EH (cell line): ENCODE measurements around the gene NUP50.

Experiments
- DNase-seq: peaks from one replicate; pipeline ENCODE4 v3.0.0-alpha.2; 2015; ENCODE audit warnings: low read depth

NUP50 gene, protein sequence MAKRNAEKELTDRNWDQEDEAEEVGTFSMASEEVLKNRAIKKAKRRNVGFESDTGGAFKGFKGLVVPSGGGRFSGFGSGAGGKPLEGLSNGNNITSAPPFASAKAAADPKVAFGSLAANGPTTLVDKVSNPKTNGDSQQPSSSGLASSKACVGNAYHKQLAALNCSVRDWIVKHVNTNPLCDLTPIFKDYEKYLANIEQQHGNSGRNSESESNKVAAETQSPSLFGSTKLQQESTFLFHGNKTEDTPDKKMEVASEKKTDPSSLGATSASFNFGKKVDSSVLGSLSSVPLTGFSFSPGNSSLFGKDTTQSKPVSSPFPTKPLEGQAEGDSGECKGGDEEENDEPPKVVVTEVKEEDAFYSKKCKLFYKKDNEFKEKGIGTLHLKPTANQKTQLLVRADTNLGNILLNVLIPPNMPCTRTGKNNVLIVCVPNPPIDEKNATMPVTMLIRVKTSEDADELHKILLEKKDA

DNA sequence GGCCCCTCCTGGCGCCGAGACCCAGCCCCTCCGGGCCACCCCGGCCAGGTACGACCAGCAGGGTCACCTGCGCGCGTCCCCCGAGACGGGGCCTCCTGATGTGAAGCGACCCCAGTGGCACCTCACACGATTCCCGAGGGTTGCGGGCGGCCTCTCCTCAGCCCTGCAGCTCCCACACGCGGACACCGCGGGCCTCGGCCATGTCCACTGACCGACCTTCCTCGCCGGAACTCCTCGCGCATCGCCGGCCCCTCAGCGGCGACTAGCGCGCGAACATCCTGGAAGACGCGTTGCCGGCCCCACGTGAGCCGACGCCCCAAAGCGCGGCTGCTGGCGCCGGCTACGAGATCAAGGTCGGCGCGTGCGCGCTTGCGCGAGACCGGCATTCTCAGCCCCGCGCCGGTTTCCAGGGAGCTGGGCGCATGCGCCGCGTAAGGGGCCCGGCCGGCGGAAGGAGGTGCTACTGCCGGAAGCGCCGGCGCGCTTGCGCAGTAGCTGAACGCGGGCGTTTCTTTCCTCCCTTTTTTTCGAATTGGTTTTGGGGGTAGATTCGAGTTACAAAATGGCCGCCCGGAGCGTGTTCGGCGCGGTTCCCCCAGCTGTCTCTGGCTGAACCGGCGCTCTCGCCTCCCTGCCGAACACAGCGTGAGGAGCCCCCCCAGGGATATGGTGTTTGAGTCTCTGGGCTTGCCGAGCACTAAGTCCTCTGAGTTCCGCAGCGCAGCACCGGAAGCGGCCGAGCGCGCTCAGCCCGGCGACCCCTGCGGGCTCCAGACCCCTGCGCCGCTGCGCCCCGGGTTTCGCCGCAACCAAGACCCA lies at the start of gene NUP50:
TSS of gene NUP50 (plus strand) at position 475 of the 819 bp plus-strand sequence. CDS start 4,253 bp downstream, outside the sequence.
- peak; percentile 96 for DNase-seq

DNA sequence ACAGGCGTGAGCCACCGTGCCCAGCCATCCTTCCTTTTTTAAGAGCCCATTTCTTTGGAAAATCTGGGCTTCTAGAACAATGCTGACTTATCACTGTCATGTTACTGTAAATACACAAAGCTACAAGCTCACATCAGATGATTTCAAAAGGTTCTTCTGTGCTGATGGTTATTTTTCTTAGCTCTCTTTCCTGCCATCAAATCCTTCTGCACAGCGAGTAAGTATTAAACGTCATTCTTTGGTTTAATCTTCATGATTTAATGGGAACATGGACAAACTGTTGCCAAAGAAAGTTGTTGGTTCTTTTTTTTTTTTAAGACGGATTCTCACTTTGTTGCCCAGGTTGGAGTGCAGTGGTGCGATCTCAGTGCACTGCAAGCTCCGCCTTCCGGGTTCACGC lies 43.3 kb upstream of the NUP50 start:
- DNase-seq, result no peak

DNA sequence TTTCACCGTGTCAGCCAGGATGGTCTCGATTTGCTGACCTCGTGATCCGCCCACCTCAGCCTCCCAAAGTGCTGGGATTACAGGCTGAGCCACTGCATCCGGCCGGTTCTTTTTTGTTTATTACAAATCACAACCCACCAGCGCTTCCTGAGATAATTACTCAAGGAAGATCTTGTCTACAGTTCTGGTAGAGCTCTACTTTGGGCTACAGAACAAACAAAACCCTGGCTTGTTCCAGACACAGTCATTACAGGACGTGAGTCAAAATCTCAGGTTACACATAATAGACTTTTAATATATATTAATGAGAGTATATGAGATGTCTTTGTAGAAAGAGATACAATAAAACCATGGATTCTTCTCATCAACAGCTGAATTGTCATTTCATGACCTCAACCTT lies 42.8 kb upstream of the NUP50 start:
- no peak for DNase-seq

DNA sequence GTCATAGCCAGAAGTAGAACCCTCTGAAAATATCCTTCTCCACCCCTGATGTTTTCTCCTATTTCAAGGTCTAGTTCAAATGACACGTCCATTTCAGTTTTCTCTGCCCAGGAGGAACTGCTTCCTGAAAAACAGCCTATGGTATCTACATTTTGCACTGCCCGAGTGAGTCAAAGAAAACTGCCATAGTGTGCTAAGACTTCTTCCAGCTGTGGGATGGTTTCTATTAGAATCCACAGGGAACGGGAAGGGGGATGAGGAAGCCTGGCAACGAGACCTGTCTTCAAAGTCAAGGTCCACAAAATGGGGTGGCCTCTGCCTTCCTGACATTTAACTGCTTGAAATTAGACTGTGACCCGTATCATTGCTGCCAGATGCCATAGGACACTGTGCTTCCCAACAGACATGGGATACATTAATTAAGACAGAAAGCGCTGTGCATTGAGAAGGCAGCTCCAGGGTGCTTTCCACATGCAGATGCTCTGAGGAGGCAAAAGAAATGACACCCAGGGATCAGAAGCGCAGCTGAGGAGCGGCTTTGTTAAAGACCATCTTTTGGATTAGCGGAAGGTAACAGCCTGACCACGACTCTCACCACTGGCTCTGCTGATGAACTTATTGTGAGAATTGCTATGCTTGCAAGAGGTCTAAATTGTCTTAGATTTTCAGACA lies 39.4 kb upstream of the NUP50 start:
- no peak for DNase-seq

DNA sequence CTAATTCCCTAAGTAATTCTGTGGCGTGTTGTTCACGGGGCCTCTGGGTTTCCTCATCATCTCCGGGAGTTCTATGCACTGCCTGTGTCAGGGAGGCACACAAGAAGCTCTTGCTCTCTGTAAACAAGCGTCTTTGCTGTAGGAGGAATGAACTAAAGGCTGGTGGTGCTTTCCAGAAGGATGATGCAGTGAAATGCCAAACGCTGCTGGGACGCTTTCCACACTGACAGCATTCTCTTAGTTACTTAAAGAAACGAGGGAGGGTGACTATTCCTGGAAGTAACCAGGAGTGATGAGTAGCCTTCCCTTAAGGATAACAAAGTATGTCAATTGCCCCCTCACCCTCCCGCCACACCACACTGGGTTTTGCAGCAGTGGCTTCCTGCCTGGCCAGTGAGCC lies 38.5 kb upstream of the NUP50 start:
- peak; percentile 88 for DNase-seq

DNA sequence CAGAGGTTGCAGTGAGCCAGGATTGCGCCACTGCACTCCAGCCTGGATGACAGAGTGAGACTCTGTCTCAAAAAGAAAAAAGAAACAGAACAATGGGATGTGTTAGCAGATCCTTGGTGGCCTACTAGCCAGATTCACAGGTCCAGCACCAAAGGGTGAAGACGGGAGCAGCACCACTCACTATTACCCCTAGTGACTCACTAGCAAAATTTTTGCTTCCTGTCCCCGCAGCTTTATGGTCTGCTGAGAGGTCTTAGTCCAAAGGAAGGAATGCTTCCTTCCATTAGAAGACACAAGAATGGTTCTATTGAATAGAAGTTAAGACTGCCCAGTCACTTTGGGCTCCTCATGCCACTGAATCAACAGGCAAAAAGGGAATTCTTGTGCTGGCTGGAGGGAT lies 35.9 kb upstream of the NUP50 start:
- DNase-seq, result peak; percentile 92

DNA sequence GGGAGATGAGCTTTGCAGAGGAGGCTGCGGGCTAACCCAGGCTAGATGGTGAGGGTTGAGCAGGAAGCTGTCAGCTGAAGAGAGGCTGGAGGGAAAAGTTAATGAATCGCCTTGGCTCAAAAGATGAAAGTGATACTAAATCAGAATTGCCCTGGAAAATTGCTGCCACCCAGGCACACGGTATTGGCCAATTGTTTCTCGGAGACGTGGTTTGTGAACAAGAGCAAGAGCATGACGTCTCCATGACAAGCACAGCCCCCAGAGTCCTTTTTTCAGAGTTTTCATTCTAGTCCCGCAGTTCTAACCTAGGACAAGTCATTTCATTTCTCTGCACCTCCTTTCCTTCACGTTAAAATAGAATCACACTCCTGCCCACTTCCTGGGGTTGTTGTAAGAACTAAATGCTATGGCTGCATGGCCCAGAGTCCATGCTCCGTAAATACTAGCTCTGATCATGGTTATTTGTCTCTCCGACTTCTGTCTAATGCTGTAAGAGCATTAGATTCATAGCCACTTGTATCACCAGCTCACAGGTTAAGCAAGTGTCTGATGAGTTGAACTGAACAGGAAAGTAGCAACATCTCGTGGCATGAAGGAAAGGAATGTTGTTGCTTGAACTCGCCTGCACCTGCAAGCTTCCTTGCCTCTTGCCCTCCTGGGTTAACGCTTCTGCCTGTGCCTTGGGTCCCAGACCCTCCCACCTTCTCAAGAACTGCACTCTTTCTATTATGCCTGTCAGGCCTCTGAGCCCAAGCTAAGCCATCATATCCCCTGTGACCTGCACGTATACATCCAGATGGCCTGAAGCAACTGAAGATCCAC lies 33.8 kb upstream of the NUP50 start:
- DNase-seq, result no peak

DNA sequence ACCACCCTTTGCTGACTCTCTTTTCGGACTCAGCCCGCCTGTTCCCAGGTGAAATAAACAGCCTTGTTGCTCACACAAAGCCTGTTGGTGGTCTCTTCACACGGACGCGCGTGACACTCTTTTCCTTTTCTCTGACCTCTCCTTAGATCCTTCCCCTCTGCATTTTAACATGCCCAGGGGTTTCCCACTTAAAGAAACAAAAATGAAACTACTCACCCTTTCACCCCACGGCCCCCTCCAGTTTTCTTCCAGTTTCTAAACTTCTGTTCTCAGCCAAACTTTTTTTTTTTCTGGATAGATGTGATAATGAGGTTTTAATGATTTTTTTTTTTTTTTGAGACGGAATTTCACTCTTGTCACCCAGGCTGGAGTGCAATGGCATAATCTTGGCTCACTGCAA lies 32.8 kb upstream of the NUP50 start:
- no peak for DNase-seq

DNA sequence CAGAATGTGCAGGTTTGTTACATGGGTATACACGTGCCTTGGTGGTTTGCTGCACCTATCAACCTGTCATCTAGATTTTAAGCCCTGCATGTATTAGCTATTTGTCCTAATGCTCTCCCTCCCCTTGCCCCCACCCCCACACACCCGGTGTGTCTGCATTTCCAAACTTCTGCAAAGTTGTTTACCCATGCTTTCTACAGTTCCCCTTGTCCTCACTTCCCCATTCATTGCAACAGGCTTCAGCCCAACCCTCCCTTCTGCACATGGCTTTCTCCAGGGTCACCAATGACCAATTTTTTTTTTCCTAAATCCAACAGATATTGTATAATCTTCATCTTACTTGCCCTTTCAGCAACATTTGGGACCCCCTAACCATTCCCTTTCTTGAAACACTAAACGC lies 32.0 kb upstream of the NUP50 start:
- DNase-seq, result no peak

DNA sequence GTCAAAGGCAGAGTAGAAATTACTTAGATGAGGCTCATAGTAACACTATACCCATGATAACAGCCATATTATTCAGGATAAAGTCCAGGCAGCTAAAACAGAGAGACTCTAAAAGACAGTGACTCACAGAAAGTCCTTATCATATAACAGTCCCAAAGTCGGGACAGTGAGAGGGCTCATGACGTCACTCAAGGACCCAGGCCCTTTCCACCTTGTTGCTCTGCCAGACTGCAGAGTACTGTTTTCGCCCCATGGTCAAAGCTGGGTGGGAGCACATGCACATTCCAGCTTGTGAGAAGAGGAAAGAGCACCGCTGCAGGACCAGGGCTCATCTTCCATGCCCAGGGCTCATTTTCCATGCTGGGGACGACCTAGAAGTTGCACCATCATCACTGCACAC lies 29.4 kb upstream of the NUP50 start:
- DNase-seq, result no peak

DNA sequence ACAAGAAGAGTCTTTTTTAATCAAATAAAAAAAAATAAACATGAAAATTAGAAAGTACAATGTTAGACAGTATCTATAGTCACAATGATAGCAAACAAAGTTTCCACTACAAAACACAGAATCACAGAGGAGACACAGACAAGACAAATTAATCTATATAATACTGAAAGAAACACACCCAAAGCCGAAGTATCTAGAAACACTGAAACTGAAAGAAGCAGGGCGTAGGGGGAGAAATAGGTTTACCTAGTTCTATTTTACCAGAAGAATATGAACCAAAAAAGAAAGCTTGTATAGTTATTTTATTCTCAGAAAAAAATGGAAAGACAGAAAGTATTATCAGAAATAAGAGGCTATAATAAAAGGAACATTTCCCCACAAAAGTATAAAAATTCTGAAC lies 27.1 kb upstream of the NUP50 start:
- no peak for DNase-seq

DNA sequence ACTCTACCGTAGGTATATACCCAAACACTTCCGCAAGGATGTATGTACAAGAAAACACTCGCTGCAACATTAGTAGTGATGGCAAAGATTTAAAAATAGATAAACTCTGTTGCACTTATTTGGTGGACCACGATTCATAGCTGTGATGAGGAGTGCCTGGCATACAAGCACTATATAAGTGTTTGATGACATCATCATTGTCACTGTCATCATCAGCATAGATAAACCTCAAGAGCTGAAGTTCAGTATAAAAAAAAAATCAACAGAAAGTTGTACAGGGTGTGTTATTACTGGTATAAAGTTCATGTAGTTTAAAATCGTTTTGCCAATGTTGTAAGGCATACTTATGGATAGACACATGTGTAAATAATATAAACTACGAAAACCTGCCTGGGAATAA lies 24.0 kb upstream of the NUP50 start:
- DNase-seq, result peak; percentile 11

DNA sequence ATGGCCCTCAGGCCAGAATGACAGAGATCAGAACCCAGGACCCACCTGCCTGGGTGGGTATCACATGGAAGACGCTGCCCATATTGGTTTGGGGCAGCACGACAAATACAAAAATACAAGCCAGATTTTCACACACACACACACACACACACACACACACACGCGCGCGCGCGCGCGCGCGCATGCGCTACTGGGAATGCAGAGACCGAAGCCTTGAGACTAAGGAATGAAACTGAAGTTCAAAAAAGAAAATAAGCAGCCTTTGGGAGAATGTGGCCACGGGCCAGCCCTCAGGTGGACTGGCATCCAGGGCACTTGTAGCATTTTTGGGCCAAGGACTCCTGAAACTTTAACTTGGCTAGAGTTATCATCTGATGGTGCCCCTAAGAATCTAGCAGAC lies 21.3 kb upstream of the NUP50 start:
- DNase-seq, result no peak

DNA sequence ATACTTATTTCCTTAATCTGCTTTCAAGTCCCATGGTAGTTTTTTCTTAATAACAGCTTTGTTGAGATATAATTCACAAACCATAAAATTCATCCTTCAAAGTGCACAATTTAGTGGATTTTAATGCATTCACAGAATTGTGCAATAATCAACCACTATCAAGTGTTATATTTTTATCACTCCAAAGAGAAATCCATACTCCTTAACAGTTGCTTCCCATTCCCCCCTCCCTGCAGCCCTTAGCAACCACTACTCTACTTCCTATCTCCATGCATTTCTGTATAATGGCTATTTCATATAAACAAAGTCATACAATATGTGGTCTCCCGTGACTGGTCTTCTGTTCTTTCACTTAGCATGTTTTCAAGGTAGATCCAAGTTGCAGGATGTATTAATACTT lies 18.8 kb upstream of the NUP50 start:
- DNase-seq, result no peak

DNA sequence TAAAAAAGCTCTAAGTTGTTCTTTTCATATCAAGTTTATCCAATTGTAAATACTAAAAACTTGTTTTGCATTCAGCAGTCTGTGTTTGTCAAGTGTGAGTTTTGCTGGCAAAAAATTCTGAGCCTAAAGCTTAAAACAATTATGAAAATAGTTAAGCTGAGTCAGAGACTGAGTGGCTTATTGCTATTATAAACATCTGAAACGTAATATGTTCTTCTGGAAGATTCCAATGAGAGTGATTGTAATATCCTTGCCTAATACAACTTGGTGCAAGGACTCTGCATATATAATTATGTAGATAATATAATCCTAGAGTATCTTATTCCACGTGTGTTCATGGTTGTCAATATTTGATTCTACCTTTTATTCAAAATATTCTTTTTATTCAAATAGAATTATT lies 14.1 kb upstream of the NUP50 start:
- peak; percentile 54 for DNase-seq

DNA sequence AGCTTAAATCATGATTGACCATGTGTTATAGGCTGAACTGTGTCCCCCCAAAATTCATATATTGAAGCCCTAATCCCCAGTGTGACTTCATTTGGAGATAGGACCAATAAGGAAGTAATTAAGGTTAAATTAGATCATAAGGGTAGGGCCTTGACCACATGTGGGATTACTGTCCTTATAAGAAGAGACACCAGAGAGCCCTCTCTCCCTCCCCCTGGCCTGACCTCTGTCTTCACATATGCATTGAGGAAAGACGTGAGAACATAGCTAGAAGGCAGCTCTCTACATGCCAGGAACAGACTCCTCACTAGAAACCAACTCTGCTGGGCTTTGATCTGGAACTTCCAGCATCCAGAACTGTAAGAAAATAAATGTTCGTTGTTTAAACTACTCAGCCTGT lies 13.6 kb upstream of the NUP50 start:
- peak; percentile 18 for DNase-seq

DNA sequence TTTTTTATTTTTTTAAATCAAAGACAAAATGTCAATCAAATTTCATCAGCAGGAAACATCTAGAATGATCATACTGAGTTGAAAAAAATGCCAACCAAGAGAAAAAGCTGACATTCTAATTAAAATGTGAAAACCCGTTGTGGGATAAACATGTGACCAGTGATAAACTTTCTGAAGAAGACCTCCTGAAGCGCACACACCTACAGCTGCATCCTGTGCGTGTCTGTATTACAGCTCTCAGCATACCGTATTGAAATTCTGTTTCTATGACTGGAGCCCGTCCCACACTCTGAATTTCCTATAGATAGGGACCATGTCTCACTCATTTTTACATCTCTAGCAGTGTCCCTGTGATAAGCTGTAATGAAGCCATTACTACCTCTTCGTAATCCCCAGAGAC lies 12.2 kb upstream of the NUP50 start:
- no peak for DNase-seq

DNA sequence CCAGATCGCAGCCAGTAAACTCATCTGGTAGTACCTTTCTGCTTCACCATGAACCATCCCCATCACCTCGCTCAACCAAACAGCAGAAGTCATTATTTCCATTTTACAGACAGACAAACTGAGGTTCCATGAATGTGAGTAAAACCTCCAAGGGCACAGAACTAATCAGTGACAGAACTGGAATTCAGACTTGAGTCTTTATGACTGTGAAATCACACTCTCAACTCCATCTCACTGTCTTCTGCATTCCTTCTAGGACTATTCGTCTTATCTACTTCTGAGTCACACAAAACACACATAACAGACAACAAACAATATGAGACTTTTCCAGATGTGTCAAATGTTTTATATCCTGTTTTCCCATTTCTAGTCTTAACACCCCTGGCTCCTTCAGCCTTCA lies 9.3 kb upstream of the NUP50 start:
- peak; percentile 62 for DNase-seq

DNA sequence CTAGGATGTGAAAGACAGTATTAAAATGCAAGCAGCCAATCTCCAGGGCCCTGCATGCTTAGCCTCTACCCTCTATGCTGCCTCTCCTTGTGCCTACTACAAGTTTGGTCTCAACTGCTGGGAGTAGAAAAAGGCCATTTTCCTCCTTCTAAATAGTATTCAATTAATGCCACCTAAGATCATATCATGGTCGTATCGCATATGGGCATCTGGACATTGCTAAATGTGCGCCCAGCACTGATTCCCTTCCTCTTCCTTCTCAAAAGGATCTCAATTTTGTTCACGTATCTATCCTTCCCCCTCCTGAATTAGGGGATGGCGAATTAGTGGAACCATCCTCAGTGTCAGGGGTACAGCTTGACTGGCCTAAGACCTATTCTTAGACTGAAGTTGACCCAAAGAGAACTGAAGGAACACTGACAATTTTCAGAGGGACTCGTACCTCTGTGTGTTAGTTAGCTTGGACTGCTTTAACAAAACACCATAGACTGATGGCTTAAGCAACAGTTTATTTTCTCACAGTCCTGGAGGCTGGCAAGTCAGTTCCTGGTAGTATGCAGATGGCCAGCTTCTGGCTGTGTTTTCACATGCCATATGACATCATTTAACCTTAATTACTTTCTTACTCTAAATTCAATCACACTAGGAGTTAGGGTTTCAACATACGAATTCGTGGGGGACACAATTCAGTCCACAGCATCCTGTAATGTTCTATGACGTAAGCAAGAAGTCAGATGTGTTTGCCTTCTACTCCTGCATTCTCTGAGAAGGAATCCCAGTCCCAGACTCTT lies 8.5 kb upstream of the NUP50 start:
- peak; percentile 52 for DNase-seq

DNA sequence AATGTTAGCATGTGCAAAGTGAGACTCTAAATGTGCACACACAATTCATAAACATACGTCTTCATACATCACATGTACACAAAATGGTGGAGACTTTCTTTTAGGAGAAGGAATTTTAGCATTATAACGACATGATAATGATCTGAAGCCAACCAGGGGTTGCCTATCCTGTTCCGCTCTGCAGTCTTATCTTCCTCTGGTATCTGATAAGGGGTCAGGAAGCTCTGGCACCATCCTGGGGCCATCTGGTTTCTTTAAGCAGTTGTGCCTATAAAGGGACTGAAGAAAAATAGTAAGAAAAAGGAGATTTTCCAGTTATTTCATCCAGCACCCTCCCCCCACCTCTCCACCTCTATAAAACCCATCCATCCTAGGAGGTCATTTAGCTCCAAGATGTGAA lies 5.8 kb upstream of the NUP50 start:
- DNase-seq, result no peak
